Testis (tissue), 2 donors: ENCODE data around the gene BAHCC1.

Source experiments
- CTCF ChIP-seq, 3 experiments: fragments of 450-650 bp in 2 of 3; fragments of 200-600 bp in 1 of 3; sonication (generic) in 1 of 3; IDR thresholded peaks; one replicate each; pipeline ENCODE4 v1.5.1; 2016 to 2019; ENCODE audit warnings: antibody characterized with exemption in 3 of 3, mild to moderate bottlenecking in 2 of 3, moderate library complexity in 1 of 3
- POLR2A ChIP-seq: fragments of 450-650 bp; IDR thresholded peaks from one replicate; pipeline ENCODE4 v1.6.1; 2017; ENCODE audit warnings: antibody characterized with exemption, mild to moderate bottlenecking, moderate library complexity

GRCh38 chr17:81461607-81462500 is 66.6 kb downstream of the BAHCC1 start:
- TF ChIP-seq POLR2A (no peak), CTCF (IDR thresholded peaks at IDR 0.05) (no peak)
